ENCODE measurements around the gene ZNF106.

The ZNF106 gene

DNA sequence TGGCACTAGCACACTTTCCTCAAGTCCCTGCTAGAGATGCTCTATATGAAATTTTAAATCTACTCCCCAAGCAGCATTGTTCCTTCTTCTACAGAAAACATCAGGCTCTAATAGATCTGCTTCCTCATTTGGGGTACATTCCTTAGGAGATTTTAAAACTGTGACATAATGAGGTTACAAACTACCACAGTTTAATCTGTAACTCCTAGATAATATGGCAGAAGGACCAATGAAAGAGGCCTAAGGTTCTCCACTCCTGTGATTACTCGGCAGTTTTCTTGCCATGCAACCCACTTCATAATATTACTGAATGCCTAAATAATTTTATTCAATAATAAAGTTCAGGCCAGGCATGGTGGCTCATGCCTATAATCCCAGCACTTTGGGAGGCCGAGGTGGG is 16.1 kb downstream of the ZNF106 start:
- DNase-seq (ENCODE audit: low read depth in 2 of 2) = no peak

DNA sequence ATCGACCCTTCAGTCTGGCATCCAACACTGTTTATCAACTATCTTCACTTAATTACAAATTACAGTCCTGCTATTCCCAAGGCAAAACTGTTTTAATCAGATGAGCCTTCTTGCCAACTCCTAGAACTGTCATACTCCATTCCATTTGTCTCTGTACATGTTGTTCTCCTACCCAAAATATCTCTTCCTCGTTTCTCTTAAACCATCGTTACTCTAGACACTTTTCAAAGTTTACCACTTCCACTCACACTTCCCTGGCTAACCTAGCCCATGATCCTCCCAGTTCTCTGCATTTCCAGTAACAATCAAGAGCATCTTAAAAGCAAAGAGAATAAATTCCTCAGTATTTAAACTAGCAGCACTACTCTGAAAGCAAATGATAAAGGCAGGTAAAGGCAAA is 19.9 kb downstream of the ZNF106 start:
- DNase-seq (ENCODE audit: low read depth in 2 of 2) = no peak

DNA sequence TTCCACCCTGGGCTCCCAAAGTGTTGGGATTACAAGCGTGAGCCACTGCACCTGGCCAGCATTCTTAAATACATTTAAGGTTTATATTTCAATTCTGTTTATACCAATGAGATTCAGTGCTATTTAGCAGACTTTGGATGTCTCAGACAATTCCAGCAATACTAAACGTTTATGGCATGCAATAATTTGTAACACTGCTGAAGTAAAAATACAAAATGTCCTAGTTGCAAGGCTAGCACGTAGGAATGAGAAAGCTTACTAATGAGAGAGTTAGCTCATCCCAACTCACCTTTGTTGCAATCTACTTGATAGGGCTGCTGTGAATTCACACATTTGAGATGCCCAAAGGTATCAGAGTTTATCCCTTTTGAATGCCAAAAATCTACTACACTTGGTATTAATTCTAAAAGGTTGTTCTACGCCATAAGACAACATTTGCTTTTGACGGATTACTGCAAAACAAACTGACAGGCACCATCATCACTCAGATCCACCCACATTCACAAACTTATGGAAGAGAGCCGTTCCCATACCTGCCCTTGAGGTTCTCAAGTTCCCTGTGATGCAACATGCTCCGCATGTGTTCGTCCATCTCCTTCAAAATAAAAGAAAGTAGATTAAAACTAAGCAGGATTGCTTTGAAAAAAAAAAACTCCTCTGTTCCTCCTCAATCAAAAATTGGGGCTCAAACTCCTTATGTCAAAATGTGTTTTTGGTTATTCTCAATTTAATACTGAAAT is 25.3 kb downstream of the ZNF106 start:
- no peak for DNase-seq (ENCODE audit: low read depth in 2 of 2)

DNA sequence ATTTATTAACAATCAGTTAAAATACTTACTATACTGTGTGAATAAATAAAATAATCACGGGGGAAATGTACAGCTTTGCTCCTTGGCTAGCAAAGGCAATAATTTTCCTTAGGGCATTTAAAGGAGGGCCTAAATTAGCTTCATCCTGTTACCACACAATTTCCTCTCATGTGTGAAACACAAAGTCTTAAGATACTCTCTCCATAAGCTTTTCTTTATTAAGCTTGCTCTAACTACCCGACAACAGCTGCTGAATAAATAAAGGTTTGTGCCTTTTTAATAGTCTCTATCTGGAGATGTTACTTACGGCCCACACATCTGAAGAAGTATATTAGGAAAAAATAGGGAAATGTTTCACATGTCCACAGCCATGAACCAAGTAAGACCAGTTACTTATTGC is 29.7 kb downstream of the ZNF106 start:
- DNase-seq (ENCODE audit: low read depth in 2 of 2) = no peak

DNA sequence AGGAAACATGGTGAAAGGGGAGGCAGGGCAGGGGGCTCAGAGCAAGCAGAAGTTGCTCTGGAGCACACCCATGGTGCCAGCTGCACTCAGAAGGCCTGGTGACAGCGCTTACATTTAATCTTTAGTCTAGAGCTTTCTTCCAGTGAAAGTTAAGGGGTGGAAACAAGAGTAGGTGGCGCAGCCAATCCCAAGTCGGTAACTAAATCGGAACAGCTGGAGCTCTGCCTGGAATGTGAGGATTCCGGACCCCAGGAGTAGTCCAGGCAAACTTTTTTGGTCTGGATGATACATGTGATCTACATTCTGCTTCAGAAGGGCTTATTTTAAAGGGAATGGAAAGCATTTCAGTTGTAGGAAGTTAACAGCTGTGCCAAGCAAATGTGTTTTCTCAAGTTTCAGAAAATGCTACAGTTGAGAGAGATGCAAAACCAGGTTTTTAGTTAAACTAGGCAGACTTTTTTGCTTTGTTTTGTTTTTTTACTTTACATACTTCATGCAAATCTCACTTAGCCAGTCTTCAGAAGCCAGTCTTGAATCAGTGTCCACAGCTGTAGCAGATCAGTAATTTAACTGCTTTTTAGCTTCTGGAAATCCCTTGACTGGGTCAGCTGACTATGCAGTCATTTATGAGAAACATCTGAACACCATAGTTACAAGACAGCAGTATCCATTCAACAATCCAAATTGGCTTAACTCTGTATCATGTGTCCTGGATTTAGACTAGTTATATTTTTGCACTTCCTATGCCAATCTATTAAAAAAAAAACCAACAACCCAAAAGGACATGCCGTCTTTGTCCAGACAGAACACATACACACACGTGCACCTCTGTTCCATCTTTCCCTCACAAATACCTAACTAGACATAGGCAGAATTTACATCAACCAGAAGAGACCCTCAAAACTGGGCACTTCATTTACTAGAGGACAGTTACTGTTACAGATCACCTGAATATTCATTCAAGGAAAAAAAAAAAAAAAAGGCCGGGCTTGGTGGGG is 33.2 kb downstream of the ZNF106 start:
- DNase-seq (ENCODE audit: low read depth in 2 of 2) = no peak

DNA sequence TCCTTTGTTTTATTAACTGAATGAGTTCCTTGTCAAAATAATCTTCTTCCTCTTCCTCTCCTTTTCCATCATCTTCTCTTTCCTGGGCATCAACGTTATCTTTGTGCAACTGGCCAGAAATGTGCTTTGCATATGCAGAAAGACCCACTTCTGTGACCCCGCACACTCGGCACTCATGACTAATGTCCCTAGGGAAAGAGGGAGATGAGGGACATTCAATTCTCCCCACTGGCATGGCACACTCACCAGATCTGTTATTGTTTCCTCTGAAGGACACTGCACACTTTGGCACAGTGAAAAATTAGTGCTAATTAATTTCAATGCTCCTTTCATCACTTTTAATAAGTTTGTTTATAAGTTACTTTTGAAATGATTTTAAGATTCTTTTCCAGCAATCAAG is 34.0 kb downstream of the ZNF106 start:
- no peak for DNase-seq (ENCODE audit: low read depth in 2 of 2)

DNA sequence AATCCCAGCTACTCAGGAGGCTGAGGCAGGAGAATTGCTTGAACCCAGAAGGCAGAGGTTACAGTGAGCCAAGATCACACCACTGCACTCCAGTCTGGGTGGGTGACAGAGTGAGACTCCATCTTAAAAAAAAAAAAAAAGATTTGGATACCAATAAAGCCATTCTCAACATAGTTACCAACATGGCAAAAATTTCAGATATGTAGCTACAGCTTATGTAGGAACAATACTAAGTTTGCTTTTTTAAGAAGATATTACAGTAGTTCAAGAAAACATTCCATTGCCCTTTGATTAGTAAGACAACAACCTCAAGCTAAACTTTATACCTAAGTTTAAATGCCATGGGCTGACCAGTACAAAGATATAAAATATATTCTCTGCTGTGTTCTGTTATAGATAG is 34.4 kb downstream of the ZNF106 start:
- no peak for DNase-seq (ENCODE audit: low read depth in 2 of 2)

DNA sequence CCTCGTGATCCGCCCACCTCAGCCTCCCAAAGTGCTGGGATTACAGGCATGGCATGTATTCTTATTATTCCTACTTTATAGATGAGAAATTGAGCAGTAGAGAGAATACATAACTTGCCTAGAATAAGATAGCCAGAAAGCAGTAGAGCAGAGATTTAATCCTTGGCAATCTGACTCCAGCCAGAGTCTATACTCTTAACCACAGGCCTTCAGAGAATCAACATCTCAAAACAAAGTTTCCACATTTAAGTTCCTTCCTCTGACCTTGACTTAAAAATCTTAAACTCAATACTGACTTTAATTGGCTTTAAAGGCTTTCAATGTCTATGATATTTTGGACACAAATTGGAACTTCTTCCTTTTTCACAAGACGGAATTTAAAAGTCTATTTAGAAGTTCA is 37.1 kb downstream of the ZNF106 start:
- no peak for DNase-seq (ENCODE audit: low read depth in 2 of 2)

DNA sequence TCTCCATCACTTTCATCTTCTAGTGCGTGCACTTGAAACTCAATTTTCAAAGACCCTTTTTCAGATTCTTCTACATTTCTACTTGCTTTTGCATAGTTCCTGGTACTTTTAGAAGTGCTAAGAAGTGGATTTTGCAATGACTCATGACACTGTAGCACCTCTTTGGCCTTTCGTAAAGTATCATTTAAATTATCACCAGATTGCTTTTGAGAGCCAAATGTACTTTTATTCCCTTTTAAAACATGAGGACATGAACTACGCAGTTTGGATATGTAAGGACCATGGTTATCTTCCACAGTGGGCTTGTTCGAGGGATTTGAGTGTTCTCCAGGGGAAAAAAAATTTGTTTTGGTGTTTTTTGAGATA is 40.5 kb downstream of the ZNF106 start:
- DNase-seq (ENCODE audit: low read depth in 2 of 2) = no peak

DNA sequence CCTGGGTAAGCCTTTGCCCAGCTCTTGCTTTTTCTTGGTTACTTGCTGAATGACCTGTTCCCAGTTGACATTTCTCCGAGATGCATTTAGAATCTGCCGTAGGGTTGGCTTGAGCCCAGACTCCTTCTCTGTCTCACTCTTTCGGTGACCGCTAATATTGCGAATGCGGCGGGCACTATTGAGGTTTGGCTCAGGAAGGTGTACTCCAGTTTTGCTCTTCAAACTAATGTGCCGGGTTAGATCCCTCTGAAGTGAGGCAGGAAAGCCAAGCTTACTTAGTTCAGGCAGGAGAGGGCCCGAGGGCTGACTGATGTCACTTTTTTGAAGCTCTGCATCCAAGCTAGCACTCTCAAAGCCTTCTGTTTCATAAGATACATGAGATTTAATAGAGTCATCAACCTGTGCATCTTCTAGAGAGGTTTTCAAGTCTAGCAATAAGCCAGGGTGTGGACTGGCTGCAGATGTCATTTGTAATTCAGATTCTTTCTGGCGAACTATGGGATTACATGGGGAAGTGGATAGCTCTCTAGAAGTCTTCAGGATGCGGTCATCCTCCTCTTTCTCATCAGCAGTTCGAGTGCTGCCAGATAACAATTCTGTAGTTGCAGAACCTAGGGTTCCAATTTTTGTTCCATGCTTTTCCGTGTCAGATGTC is 41.0 kb downstream of the ZNF106 start:
- no peak for DNase-seq (ENCODE audit: low read depth in 2 of 2)

DNA sequence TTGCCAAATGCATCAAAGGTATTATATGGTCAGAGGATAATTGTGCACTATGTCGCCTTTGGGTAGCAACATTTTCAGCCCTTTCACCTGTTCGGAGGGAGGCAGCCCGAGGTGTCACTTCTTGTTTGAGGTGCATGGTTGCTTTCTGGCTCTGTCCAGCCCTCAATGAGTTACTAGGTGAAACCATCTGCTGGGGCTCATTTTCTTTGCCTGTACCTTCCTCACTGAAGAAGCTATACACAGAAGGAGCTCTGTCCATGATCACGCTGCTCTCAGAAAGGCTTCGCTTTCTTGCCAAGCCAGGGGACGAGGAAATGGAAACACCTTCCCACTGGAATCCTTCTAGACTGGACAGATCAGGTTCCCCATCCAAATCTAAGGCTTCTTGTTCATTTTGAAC is 42.7 kb downstream of the ZNF106 start:
- no peak for DNase-seq (ENCODE audit: low read depth in 2 of 2)

DNA sequence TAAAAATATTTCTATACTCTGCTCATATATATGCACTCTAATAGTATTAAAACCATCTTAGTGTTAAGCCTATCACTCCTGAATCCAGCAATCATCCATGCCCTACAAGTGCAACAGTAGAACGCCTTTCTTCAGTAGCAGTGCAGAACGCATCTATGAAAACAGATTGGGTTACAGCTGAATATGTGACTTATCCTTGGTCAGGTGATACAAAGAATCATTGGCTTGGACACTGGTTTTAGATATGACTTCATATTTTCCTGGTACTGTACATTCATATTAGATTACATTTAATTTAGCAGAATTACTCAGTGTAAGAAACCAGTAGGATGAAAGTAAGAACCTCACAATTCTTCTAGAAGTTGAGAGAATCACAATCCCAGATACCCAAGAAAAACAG is 43.3 kb downstream of the ZNF106 start:
- DNase-seq (ENCODE audit: low read depth in 2 of 2) = no peak

DNA sequence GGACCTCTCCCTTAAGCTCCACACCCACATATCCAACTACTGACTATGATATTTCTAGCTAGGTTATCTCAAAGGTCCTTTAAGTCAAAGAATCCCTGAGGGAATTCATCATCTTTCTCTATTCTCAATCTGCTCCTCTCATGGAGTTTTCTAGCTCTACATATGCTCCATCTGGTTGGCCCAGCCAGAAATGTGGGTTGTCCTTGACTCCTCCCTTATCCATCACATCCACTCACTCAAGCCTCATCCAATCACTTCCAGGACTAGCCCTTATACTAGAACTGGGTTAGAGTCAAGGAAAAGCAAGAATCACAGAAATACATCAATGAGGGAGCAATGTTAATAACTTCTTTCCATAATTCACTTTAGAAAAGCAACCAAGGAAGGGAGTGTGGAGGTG is 45.4 kb downstream of the ZNF106 start:
- DNase-seq (ENCODE audit: low read depth in 2 of 2) = no peak

DNA sequence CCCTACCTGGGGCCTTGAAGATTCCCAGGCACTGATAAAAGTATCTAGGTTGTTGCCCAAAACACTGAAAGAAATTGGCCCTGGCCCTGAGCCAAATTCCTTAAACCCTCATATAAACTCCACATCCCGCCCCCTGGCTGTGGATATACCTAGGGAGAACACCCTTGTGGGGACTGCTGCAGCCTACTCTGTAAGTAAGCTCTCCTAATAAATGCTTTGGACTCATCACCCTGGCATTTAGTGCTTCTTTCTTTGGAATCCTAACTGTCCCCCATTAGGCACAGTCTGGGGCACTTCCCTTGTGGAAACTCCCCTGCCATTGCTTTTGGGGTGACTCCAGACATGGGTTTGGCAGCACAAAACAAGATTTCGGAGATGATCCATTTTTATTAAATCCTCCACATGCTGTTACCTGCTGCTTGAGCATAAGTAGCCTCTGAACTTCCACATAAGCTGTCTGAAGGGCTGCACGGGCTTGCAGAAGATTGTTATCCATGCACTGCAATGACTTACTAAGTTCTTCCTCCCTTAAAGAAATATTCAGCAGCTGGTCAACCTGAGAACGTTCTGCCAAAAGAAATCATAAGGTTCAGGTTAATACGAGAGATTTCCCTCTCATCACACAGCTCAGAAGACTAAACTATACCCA is 46.4 kb downstream of the ZNF106 start:
- no peak for DNase-seq (ENCODE audit: low read depth in 2 of 2)

DNA sequence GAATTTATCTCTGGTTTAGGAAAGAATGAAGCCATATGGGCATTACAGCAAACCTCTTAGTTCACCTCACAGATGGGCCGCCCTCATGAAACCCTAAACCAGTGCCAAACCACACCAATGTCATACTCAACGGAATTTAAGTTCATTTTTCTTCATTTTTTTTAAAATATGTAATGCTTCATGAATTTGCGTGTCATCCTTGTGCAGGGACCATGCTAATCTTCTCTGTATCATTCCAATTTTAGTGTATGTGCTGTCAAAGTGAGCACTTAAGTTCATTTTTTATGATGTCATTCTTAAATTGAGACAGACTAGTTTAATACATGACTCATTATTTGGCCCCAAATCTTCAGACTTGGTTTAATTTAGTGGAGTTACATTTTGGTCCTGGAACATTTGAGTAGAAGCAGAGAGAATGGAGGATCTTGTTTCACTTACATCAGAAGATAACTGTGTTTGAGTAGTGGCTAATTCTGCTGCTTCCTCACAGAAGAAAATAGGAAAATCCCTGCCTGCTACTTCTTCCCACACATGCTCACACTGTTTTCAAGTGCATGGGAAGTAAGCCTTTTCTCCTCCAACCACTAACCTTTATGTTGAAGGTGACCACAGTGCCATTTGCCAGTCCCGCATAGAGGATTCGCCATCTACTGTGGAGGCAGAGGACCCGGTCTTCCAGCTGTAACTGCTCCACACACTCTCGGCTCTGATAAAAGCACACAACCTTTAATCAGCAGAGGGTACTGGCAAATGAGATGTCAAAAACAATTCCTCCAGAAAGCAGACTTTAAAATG is 63.3 kb downstream of the ZNF106 start:
- DNase-seq (ENCODE audit: low read depth in 2 of 2) = no peak

DNA sequence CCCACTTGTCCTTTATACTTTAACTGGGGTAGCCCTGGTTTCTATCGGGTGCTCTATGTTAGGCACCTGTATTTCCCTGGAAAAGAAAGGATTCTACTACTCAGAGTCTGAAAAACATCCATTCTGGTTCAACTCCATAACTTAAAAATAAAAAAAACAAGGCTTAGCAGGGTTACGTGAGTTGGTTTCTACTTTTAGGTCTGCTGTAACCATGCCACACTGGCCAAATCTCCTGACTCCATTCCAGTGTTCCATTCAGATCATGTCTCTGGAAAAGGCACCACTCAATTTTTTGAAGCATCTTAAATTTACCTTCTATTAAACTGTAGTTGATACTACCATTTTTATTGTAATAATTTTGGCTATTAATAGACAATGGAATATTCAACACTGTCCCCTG is 69.6 kb downstream of the ZNF106 start:
- no peak for DNase-seq (ENCODE audit: low read depth in 2 of 2)

DNA sequence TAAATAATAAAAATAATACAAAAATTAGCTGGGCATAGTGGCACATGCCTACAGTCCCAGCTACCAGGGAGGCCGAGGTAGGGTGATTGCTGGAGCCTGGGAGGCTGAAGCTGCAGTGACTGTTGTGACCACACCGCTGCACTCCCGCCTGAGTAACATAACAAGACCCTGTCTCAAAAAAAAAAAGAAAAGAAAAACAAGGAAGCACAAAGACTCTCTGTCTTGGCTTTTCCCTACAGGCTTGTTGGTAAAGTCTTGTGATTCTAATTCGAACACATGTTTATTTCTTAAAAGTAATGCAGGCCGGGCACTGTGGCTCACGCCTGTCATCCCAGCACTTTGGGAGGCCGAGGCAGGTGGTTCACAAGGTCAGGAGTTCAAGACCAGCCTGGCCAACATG is 71.6 kb downstream of the ZNF106 start:
- DNase-seq (ENCODE audit: low read depth in 2 of 2) = no peak

DNA sequence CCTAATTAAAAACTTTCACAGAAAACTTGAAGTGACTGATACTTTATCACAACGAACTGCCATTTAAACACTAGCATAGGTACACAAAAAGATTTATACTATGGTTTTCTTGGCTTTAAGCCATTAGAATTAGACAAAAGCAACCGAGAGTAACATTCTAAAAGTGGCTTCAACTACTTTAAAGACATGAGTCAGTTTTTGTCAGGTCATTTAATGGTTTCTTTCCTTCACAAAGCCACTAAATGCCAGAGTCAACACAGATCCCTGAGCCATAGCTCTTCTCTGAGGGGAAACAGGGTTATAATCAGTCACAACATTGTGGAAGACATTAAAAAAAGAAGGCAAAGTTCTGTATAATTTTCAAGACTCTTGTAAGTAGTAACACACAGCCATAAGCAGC is 77.0 kb downstream of the ZNF106 start:
- no peak for DNase-seq (ENCODE audit: low read depth in 2 of 2)

DNA sequence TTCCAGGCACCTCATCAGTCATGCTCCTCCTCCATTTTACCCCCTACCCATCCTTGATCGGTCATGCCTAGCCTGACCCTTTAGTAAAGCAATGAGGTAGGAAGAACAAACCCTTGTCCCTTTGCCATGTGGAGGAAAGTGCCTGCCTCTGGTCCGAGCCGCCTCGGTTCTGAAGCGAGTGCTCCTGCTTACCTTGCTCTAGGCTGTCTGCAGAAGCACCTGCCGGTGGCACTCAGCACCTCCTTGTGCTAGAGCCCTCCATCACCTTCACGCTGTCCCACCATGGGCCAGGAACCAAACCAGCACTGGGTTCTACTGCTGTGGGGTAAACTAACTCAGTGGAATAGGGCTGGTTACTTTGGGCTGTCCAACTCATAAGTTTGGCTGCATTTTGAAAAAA is 79.1 kb downstream of the ZNF106 start:
- no peak for DNase-seq (ENCODE audit: low read depth in 2 of 2)

DNA sequence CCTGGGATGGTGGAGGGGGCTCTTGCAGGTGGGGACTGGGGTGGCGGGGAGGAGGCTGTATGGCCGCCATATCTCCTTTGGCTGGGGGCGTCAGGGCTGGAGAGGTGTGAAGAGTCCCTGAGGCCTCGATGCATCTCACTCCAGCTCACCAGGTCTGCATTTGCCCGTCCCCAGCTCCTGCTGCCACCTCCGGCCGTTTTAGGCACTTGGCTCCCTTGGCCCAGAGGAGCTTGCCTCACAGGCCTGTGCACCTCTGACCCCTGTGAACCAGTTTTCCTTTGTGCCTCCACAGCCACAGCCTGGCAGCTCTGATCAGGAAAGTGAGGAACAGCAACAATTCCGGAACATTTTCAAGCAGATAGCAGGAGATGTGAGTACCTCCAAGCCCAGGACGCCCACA is 81.9 kb downstream of the ZNF106 start:
- no peak for DNase-seq (ENCODE audit: low read depth in 2 of 2)

DNA sequence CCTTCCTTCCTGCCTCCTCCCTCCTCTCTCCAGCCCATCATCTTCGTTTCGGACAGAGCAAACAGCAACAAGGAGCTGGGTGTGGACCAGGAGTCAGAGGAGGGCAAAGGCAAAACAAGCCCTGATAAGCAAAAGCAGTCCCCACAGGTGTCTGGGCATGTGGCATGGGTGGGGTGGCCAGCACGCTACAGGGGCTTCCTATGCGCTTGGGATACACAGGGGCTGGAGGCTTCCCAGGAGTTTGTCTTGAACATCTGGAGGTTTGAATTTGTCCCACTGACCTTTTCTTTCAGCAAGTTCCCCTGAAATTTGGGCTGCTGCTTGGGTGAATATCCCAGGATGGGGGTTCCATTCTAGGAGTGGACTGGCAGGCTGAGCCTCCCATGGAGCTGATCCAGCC is 82.8 kb downstream of the ZNF106 start:
- no peak for DNase-seq (ENCODE audit: low read depth in 2 of 2)
